HUES6 (cell line): ENCODE data around the gene CNDP2.
"Not testable (repeated sequence)": the region's sequence is repeated elsewhere in the genome, so short reads cannot be mapped to it uniquely, and the experiment has no call there.

Source experiments
- H3K27ac ChIP-seq: 2 replicates; pipeline ENCODE4 v1.7.0; 2013; ENCODE audit warnings: low read depth, mild to moderate bottlenecking, low read length, inconsistent platforms
- H3K27me3 ChIP-seq: 2 replicates; pipeline ENCODE4 v1.6.1; 2013; ENCODE audit warnings: low read length; ENCODE audit not compliant: control insufficient read depth, insufficient read depth
- H3K36me3 ChIP-seq: 2 replicates; pipeline ENCODE4 v1.6.1; 2013; ENCODE audit warnings: low read length; ENCODE audit not compliant: control insufficient read depth, insufficient read depth
- H3K4me1 ChIP-seq: 2 replicates; pipeline ENCODE4 v1.6.1; 2013; ENCODE audit warnings: low read length; ENCODE audit not compliant: control insufficient read depth, insufficient read depth
- H3K4me3 ChIP-seq: 2 replicates; pipeline ENCODE4 v1.5.1; 2013; ENCODE audit warnings: low read depth, low read length
- H3K9ac ChIP-seq: one replicate; pipeline ENCODE4 v1.6.1; 2013; ENCODE audit warnings: mild to moderate bottlenecking, low read length
- H3K9me3 ChIP-seq: 2 replicates; pipeline ENCODE4 v1.6.1; 2013; ENCODE audit warnings: low read depth, low read length; ENCODE audit not compliant: control insufficient read depth, insufficient read depth

Gene CNDP2

DNA sequence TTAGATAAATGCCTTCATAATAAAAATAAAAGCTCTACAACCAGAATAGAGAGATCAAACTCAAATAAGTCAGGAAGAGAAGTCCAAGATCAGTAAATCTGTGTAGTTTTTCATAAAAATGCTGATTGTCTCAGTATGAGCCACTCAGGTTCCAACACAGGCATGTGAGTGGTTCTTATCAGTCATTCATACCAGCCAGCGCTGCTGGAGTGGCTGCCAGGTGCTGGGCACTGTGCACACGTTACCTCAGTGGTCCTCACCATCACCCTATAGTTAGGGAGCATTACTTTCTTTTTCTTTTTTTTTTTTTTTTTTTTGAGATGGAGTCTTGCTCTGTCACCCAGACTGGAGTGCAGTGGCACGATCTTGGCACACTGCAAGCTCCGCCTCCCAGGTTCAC lies 61.9 kb downstream of the CNDP2 start:
- Histone ChIP-seq H3K9ac (no peak overlapping the region), H3K4me3 (no peak overlapping the region), H3K27ac (no peak overlapping the region), H3K9me3 (no peaks in the 10 kb centered on the region), H3K36me3 (no peaks in the 10 kb centered on the region), H3K4me1 (no peaks in the 10 kb centered on the region), H3K27me3 (peaks cover 15% of the 10 kb centered on the region; the same call in 1 of the 2 replicates)

DNA sequence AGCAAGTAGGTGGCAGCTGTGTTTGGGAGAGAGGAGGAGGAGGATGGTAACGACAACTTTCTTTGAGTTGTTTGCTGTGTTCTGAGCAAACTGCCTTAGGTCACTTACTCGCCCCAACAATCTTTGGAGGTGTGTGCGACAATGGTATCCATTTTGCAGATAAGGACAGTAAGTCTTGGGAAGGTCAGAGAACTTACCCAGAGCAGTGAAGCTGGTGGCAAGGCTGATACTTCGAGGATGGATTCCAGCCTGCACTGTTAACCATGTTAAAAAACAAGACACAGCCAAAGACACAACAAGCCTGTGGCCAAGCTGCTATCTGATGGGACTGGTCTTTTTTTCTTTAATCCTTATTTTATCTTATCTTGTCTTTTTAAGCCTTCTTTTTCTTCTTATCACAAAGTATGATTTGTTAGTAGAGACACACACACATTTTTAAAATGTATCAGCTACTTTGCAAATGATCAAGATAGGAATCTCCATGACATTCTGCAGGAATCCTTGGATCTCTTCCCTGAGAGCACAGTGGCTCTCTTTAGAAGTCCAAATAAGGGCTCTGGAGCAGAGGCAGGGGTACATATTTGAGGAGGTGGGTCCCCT lies 66.1 kb downstream of the CNDP2 start:
- Histone ChIP-seq H3K4me3 (no peak overlapping the region), H3K4me1 (no peaks in the 10 kb centered on the region), H3K9ac (no peak overlapping the region), H3K27ac (no peak overlapping the region), H3K27me3 (no peaks in the 10 kb centered on the region; the same call in 1 of the 2 replicates), H3K9me3 (peaks cover 24% of the 10 kb centered on the region), H3K36me3 (no peaks in the 10 kb centered on the region)

DNA sequence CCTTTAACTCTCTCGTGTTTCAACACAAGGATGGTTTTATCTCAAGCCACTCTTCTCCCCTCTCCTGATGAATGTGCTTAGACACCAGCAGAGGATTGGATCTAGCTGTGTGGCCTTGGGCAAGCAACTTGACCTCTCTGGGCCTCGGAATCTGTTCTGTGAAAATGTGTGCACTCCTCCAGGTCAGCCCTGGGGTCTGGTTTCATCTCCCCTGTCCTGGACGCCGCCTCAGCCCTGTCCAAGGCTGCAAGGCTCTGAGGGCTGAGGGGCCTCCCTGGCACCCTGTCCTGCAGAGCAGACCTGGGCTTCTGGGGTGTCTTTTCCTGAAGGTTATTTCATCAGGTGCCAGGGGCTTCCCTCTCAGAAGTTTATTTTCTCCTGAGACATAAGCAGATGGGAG lies 66.6 kb downstream of the CNDP2 start:
- no peak overlapping the region for H3K27ac ChIP-seq
- peak overlapping the region; percentile 22 for H3K9ac ChIP-seq
- peaks cover 30% of the 10 kb centered on the region for H3K9me3 ChIP-seq
- no peaks in the 10 kb centered on the region; the same call in 1 of the 2 replicates for H3K27me3 ChIP-seq
- no peak overlapping the region for H3K4me3 ChIP-seq
- no peaks in the 10 kb centered on the region for H3K4me1 ChIP-seq
- H3K36me3 ChIP-seq, result no peaks in the 10 kb centered on the region

DNA sequence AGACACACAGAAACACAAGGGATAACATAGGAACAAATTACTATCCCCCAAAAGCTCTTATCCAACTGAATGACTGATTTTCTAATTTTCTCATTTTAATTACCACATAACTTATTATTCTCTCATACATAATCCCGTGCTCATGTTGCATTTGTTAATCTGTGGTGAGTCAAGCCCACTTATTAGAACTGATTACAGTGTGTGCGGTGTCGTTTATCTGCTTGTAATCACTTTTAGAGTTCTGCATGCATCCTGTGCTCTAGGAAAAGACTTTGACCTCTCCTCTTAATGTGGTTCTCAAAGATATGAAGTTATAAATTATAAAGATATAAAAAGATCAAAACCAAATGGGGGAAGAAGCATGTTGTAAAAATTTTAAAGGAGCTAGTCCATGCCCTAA lies 67.8 kb downstream of the CNDP2 start:
- no peak overlapping the region for H3K9ac ChIP-seq
- no peak overlapping the region for H3K4me3 ChIP-seq
- no peaks in the 10 kb centered on the region for H3K36me3 ChIP-seq
- H3K27ac ChIP-seq, result no peak overlapping the region
- no peaks in the 10 kb centered on the region for H3K4me1 ChIP-seq
- H3K9me3 ChIP-seq, result peaks cover 30% of the 10 kb centered on the region
- H3K27me3 ChIP-seq, result no peaks in the 10 kb centered on the region; the same call in 1 of the 2 replicates

DNA sequence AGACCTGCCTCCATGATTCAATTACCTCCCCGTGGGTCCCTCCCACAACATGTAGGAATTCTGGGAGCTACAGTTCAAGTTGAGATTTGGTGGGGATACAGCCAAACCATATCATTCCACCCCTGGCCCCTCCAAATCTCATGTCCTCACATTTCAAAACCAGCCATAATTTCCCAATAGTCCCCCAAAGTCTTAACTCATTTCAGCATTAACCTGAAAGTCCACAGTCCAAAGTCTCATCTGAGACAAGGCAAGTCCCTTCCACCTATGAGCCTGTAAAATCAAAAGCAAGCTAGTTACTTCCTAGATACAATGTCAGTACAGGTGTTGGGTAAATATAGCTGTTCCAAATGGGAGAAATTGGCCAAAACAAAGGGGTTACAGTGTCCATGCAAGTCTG lies 69.0 kb downstream of the CNDP2 start:
- H3K9me3 ChIP-seq, result peaks cover 30% of the 10 kb centered on the region
- H3K36me3 ChIP-seq, H3K27ac ChIP-seq, H3K27me3 ChIP-seq, H3K4me3 ChIP-seq, H3K9ac ChIP-seq, H3K4me1 ChIP-seq: not testable (repeated sequence)

DNA sequence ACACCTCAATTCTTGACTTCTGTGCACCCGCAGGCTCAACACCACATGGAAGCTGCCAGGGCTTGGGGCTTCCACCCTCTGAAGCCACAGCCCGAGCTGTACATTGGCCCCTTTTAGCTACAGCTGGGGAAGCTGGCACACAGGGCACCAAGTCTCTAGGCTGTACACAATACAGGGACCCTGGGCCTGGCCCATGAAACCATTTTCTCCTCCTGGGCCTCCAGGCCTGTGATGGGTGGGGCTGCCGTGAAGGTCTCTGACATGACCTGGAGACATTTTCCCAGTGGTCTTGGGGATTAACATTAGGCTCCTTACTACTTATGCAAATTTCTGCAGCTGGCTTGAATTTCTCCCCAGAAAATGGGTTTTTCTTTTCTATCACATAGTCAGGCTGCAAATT lies 69.8 kb downstream of the CNDP2 start:
- not testable (repeated sequence) for H3K4me3 ChIP-seq, H3K4me1 ChIP-seq, H3K36me3 ChIP-seq, H3K27me3 ChIP-seq, H3K9ac ChIP-seq, H3K27ac ChIP-seq
- peaks cover 30% of the 10 kb centered on the region for H3K9me3 ChIP-seq

DNA sequence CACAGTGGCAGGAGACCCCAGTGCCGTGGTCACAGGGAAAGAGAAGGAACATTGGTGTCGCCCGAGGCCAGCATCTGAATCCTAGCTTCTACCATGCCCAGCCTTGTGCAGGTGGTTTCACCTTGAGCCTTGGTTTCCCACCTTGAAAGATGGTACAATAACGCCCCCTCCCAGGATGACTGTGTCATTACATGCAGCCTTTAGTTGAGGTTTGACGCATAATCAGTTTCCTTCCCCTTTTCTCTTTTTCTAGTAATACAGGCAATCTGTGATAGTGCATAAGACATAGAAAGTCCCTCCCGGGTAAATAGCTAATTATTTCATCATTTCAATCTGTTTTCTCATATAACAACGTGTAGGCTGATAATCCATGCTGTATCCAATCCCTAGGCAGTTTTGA lies 71.7 kb downstream of the CNDP2 start:
- Histone ChIP-seq H3K4me3 (no peak overlapping the region), H3K27ac (no peak overlapping the region), H3K36me3 (no peaks in the 10 kb centered on the region), H3K4me1 (no peaks in the 10 kb centered on the region), H3K27me3 (no peaks in the 10 kb centered on the region; the same call in 1 of the 2 replicates), H3K9ac (no peak overlapping the region), H3K9me3 (peaks cover 30% of the 10 kb centered on the region)

DNA sequence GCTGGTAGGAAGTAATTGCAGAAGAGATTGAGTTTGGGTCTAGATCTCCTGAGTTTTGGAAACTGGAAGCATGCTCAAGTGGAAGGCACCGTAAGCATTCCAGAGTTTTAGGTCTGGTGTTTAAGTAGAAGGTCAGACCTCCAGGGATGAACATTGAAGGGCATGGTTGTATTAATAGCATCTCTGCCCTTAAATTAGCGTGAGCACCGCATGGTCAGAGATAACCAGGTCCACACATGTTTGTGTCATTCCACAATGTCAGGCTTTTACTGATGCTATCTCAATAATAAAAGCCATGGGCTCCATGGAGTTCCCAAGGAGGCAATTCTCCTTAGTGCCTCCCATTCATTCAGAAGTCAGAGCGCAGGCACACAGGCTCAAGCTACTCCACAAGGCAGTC lies 73.2 kb downstream of the CNDP2 start:
- H3K27ac ChIP-seq, result no peak overlapping the region
- no peaks in the 10 kb centered on the region; the same call in 1 of the 2 replicates for H3K27me3 ChIP-seq
- H3K36me3 ChIP-seq, result no peaks in the 10 kb centered on the region
- no peaks in the 10 kb centered on the region for H3K4me1 ChIP-seq
- peaks cover 28% of the 10 kb centered on the region for H3K9me3 ChIP-seq
- no peak overlapping the region for H3K9ac ChIP-seq
- no peak overlapping the region for H3K4me3 ChIP-seq

DNA sequence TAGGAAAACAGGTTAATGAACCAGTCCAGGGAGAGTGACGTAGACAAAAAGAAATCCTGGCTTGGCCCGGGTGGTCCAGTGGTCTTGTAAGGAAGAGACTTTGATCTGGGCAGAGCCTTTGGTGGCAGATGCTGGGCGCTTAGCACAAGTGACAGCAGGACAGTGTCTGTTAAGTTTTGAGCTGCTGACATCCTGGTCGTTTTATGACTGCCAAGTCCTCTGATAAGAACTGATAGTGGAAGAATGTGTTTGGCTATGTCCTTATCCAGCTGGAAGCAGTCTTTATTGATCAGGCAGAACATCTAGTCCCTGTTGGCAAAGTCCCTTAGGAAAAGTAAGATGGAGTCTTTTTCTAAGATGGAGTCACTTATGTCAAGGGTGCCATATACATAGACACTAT lies 74.1 kb downstream of the CNDP2 start:
- H3K4me3 ChIP-seq, result no peak overlapping the region
- H3K27ac ChIP-seq, result no peak overlapping the region
- no peak overlapping the region for H3K9ac ChIP-seq
- H3K36me3 ChIP-seq, result no peaks in the 10 kb centered on the region
- peaks cover 22% of the 10 kb centered on the region for H3K9me3 ChIP-seq
- no peaks in the 10 kb centered on the region for H3K4me1 ChIP-seq
- H3K27me3 ChIP-seq, result no peaks in the 10 kb centered on the region; the same call in 1 of the 2 replicates

DNA sequence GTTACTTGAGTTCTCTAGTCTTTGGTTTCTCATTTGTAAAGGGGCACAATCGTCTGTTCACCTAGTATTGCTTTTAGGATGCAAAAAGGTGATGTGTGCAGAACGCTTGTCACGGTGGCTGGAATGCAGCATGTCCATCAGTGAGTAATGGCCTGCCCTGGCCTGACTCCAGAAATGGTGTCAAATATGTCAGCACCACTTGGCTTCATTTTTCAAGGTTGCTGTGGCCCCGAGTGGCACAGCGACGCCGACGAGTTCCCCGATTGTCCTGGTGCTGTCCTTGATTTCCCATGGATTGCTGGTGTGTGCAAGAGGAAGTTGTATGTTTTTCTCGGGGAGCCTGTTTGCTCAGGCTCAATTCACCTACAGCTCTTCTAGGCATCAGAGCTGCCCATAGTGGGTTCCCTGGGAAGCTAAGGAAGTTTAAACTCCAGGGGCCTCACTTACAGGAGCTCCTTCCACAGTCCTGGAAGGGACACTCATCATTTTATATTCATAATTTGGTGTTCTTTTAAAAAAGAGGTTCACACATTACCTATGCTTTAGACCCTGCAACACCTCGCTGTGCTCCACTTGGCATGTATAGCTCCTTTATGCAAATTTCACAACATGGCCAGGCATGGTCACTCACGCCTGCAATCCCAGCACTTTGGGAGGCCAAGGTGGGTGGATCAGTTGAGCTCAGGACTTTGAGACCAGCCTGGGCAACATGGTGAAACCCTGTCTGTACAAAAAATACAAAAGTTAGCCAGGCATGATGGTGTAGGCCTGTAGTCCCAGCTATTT lies 75.9 kb downstream of the CNDP2 start:
- no peaks in the 10 kb centered on the region for H3K36me3 ChIP-seq
- H3K4me3 ChIP-seq, result no peak overlapping the region
- no peaks in the 10 kb centered on the region for H3K4me1 ChIP-seq
- H3K9ac ChIP-seq, result no peak overlapping the region
- H3K27me3 ChIP-seq, result no peaks in the 10 kb centered on the region; the same call in 1 of the 2 replicates
- no peak overlapping the region for H3K27ac ChIP-seq
- peaks cover 7% of the 10 kb centered on the region for H3K9me3 ChIP-seq

DNA sequence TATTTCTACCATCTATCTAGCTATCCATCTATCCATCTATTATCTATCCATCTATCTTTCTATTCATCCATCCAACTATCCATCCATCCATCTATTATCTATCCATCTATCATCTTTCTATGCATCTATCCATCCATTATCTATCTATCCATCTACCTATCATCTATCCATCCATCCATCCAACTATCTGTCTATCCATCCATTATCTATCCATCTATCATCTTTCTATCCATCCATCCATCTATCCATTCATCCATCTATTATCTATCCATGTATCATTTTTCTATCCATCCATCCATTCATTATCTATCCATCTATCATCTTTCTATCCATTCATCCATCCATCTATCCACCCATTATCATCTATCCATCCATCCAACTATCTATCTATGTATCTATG lies 76.9 kb downstream of the CNDP2 start:
- Histone ChIP-seq H3K36me3 (no peaks in the 10 kb centered on the region), H3K9ac (no peak overlapping the region), H3K27ac (no peak overlapping the region), H3K27me3 (no peaks in the 10 kb centered on the region; the same call in 1 of the 2 replicates), H3K9me3 (no peaks in the 10 kb centered on the region; the same call in 1 of the 2 replicates), H3K4me1 (0 out of 2 replicates have a peak, but pooled peaks cover 3% of the 10 kb centered on the region), H3K4me3 (no peak overlapping the region)
